Retinal pigment epithelial cell (primary cell): ENCODE results near the gene CAPN1.

Source experiments
- DNase-seq: peaks from one replicate; pipeline ENCODE4 v3.0.0-alpha.2; 2010; ENCODE audit warnings: low read depth
- H3K4me3 ChIP-seq: 2 replicates; pipeline ENCODE4 v1.5.1; 2011; ENCODE audit warnings: mild to moderate bottlenecking, low read length, control low read depth, moderate library complexity
- TF ChIP-seq, protein P1 (sequence below): conservative IDR thresholded peaks from 2 replicates; pipeline ENCODE4 v1.5.1; 2011; ENCODE audit warnings: low read depth, low read length, control low read depth, inconsistent platforms

Gene CAPN1

DNA sequence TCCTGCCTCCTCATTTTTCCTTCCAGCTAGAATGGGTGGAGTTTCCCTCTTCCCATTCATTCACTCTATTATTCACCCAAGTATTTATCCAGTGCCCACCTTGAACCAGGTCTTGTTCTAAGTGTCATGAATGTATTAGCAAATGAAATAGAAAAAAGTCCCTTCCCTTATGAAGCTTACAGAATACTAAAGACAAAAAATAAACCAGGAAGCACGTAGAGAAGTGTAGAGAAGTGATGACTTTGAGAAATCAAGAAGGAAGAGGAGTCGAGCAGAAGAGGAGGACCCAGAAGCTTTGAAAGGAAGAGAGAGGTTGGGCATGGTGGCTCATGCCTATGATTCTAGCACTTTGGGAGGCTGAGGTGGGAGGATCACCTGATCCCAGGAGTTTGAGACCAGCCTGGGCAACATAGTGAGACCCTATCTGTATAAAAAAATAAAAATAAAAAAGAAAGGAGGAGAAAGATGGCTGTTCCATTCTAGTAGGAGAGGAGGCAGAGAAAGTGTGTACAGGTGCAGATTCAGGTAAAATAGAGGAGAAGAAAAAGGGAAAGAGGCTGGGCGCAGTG lies 30.3 kb upstream of the CAPN1 start:
- no peak overlapping the region for H3K4me3 ChIP-seq
- TF ChIP-seq, protein P1, sequence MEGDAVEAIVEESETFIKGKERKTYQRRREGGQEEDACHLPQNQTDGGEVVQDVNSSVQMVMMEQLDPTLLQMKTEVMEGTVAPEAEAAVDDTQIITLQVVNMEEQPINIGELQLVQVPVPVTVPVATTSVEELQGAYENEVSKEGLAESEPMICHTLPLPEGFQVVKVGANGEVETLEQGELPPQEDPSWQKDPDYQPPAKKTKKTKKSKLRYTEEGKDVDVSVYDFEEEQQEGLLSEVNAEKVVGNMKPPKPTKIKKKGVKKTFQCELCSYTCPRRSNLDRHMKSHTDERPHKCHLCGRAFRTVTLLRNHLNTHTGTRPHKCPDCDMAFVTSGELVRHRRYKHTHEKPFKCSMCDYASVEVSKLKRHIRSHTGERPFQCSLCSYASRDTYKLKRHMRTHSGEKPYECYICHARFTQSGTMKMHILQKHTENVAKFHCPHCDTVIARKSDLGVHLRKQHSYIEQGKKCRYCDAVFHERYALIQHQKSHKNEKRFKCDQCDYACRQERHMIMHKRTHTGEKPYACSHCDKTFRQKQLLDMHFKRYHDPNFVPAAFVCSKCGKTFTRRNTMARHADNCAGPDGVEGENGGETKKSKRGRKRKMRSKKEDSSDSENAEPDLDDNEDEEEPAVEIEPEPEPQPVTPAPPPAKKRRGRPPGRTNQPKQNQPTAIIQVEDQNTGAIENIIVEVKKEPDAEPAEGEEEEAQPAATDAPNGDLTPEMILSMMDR = no peak

GRCh38 chr11:65152122-65152521 lies 29.6 kb upstream of the CAPN1 start:
- DNase-seq = no peak
- TF ChIP-seq, protein P1 = no peak
- H3K4me3 ChIP-seq = no peak overlapping the region

More for the DNA sequence above, 30.3 kb upstream of the CAPN1 start:
- DNase-seq = no peak

DNA sequence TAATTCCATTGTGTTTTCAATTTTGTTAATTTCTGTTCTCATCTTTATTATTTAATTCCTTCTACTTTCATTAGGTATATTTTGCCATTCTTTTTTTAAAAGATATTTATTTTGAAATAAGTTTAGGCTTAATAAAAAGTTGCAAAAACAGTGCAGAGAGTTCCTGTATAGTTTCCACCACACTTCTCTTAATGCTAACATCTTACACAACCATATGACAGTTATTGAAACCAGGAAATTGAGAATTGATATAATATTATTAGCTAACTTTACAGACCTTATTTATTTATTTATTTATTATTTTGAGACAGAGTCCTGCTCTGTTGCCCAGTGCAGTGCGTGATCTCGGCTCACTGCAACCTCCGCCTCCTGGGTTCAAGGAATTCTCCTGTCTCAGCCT lies 25.5 kb upstream of the CAPN1 start:
- no peak overlapping the region for H3K4me3 ChIP-seq
- no peak for DNase-seq
- TF ChIP-seq, protein P1 = no peak

GRCh38 chr11:65156926-65157325 lies 24.8 kb upstream of the CAPN1 start:
- TF ChIP-seq, protein P1 = no peak
- no peak overlapping the region for H3K4me3 ChIP-seq
- no peak for DNase-seq

GRCh38 chr11:65157336-65157735 lies 24.4 kb upstream of the CAPN1 start:
- DNase-seq = no peak
- no peak overlapping the region for H3K4me3 ChIP-seq
- TF ChIP-seq, protein P1 = no peak

- H3K4me3 ChIP-seq = no peak overlapping the region
- no peak for DNase-seq
- TF ChIP-seq, protein P1 = no peak
These were observed 22.7 kb upstream of the CAPN1 start for GRCh38 chr11:65159012-65159411.

DNA sequence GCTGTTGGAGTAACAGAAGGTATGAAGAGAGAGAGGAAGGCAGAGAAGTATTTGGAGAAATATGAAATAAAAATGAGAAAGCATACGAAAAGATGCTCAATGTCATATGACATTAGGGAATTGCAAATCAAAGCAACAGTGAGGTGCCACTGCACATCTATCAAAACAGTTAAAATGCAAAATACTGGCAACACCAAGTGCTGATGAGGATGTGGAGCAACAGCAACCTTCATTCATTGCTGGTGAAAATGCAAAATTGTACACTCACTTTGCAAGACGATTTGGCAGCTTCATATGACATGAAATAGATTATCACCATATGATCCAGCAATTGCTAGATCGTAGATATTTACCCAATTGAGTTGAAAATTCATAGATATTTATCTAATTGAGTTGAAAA lies 21.1 kb upstream of the CAPN1 start:
- TF ChIP-seq, protein P1 = no peak
- no peak overlapping the region for H3K4me3 ChIP-seq
- no peak for DNase-seq
